GM18873 (cell line): Measurements from ENCODE around the gene MYL9.

ENCODE experiments used
- ATAC-seq: cut with Tn5 transposase; IDR thresholded peaks from one replicate; pipeline ENCODE4 v1.9.1; 2021; ENCODE audit warnings: mild to moderate bottlenecking, moderate library complexity, moderate number of reproducible peaks; ENCODE audit not compliant: unreplicated experiment, low FRiP score

MYL9 gene

DNA sequence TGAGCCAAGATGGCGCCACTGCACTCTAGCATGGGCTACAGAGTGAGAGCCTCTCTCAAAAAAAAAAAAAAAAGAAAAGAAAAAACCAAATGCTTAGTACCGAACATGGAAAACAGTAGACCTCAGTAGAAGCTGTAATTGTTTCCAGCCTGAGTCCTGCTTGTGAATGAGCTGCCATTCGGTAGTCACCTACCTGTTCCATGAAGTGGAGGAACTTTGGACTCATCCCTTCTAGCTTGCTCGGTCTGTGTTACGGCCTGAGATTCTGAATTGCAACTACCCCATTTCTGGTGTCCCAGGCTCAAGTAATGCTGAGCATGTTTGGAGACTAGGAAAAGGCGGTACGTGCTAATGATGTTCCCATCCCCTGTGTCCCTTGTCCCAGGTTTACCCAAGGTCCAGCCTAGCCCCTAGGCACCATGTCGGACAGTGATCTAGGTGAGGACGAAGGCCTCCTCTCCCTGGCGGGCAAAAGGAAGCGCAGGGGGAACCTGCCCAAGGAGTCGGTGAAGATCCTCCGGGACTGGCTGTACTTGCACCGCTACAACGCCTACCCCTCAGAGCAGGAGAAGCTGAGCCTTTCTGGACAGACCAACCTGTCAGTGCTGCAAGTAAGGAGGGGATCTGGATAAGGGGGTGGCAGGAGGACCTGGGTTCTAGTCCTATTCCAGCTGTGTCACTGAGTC is 37.2 kb downstream of the MYL9 start:
- ATAC-seq, result no peak

DNA sequence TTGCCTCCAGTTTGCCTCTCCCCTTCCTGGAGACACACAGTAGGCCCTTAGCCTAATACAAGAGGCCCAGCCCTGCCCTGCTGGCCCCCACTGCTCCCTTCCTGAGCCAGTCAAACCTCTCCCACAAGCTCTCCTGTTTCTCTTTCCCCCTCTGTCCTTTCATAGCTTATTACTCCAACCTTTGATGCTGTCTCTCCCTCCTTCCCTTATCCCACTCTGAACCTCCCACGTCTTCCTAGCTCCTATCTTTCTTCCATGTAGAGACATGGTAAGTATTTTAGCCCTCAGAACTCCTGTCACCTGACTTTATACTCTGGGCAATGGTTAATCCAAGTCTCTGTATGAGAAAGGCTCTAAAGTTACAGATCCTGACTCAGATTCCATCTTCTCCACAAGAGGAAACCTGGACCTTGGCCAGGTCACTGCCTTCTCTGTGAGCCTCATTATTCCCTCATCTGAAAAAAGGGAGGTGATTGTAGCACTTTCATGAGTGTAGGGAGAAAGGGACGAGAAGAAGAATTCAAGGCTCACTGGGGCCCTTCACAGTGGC is 38.8 kb downstream of the MYL9 start:
- no peak for ATAC-seq

DNA sequence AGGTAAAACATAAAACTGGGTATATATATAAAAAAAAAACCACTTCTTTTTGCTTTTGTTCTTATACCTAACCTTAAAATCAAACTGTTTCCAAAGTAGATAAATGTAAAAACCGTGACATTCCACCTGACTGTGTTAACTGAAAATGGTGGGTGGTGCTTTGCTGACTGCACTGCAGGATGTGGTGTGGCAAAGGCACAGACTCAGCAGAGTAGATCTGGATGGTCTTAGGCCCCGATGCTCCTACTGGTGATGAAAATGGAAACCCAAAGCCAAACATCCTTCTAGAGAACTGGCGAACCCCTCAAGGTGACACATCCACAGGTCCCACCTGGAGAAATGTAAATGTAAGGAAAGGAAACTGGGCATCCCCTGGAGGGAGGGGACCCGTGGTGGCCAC is 41.0 kb downstream of the MYL9 start:
- ATAC-seq, result no peak

DNA sequence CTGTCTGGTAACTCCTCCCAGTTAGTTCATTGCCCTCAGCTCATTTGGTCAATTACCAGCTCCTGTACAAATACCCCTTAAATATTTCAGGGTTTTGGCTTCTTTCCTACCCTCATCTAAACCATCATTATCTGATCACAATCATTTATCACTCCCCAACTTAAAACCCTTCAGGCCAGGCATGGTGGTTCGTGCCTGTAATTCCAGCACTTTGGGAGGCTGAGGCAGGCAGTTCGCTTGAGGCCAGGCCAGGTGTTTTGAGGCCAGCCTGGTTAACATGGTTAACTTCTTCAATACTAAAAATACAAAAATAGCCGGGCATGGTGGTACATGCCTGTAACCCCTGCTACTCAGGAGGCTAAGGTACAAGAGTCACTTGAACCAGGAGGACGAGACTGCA is 41.5 kb downstream of the MYL9 start:
- ATAC-seq, result no peak

DNA sequence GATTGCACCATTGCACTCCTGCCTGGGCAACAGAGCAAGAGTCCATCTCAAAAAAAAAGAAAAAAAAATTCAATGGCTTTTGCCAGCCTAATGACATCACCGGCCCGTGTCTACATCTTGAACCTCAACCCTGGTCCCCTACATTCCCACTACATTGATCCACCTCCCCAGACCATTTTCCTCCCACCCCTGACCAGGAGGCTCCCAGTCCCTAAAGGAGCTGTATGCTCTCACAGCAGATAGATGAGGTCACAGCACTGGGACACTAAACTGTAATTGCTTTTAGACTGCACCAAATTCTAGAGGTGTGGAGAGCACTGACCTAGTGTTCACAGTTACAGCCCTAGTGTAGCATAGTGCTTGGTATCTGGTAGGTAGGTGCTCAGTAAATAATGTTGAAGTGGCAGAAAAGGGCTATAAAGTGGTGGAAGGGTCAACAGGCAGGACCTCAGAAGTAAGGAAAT is 42.7 kb downstream of the MYL9 start:
- no peak for ATAC-seq

GRCh38 chr20:36585410-36586125 is 44.2 kb downstream of the MYL9 start:
- ATAC-seq, result no peak

- ATAC-seq, result no peak
Observed at GRCh38 chr20:36587388-36588070, 46.2 kb downstream of the MYL9 start.

DNA sequence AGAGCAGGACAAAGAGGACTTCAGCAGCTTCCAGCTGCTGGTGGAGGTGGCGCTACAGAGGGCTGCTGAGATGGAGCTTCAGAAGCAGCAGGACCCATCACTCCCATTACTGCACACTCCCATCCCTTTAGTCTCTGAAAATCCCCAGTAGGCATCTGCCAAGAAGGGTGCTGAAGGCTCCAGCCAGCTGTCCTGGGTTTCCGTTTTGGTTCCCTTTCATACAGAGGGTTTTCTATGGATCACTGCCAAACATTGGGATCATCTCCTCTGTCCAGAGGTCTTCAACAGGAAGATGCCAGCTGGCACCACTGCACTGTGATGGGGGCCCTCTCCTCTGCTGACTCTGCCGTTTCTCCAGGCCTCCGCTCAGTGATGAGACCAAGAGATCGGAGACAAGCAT is 50.0 kb downstream of the MYL9 start:
- no peak for ATAC-seq

DNA sequence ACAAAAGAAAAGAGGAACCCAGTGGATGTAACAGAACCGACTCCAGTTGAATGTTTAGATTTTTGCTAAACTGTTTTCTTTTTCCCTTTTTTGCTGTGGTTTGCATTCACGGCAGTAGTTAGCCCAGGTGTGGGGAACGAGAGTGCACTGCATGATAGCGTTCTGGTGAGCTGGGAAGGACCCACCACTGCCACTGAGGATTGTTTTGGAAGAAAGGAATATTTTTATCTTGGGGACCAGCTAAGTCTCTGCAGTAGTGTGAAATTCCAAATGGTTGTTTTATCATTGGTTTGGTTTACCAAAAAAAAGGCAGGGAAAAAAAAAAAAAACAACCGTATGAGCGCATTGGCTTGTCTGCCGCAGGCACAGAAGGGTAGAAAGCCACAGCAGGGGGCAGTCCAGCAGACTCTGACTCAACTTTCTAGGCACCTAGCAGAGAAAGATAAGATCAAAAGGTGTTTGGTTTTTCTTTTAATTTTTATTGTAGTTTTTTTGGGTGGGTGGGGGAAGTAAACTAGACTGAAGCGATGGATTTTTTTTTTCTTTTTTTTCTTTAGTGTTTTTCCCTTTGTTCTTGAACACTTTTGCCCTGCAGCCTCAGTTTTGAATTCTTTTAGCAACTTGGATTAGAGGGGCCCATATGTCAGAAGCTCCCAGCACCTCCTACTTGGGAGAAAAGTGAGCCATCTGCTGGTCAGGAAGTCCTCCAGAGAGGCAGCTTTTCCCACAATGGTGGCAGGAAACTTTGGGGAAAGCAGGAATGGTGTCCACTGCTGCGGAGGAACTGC is 50.7 kb downstream of the MYL9 start:
- no peak for ATAC-seq

DNA sequence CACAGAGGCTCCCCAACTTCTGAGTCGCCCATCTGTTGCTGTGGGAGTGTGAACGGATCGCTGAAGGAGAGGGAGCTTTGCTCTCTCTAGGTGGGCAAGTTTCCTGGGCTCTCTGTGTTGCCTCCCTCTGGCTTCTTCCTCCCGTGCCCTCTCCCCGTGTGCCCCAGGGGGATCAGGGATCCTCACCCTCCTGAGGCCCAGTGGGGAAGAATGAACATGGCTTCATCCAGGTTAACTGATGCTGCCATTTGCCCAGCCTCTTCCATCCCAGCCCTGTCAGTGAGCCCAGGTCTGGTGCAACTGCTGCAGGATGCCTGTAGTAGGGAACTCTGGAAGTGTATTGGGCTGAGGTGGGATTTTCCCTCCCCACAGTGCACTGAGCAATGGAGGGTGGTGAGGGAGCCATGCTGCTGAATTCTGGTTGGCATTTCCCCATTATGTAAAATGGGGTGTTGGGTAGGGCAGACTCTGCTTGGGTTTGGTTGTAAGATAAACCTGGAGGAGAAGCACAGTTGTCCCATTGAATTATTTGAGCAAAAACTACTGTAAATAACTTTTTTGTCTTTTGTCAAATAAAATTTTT is 52.1 kb downstream of the MYL9 start:
- ATAC-seq, result no peak

GRCh38 chr20:36599912-36600345 is 58.6 kb downstream of the MYL9 start:
- no peak for ATAC-seq
